IgD-negative memory B cell (primary cell): ENCODE results near the gene ZNF846. TPM values are rescaled to one million over a fixed set of nuclear protein-coding genes. Genes with fewer than 3 reads are reported as not detected.
"Not testable (repeated sequence)": the region's sequence is repeated elsewhere in the genome, so short reads cannot be mapped to it uniquely, and the experiment has no call there.

Source experiments
- H3K27ac Mint-ChIP-seq, 3 donors: one replicate each; pipeline ENCODE4 v1.8.0; 2020 to 2022; ENCODE audit warnings: mild to moderate bottlenecking in 3 of 3, mixed read lengths in 3 of 3, moderate library complexity in 1 of 3
- H3K27me3 Mint-ChIP-seq: one replicate; pipeline ENCODE4 v1.8.0; 2021; ENCODE audit warnings: mixed read lengths
- H3K36me3 Mint-ChIP-seq: one replicate; pipeline ENCODE4 v1.8.0; 2020; ENCODE audit warnings: mild to moderate bottlenecking, mixed read lengths
- H3K4me1 Mint-ChIP-seq, 3 donors: one replicate each; pipeline ENCODE4 v1.8.0; 2020 to 2022; ENCODE audit warnings: mixed read lengths in 3 of 3, mild to moderate bottlenecking in 1 of 3
- H3K4me3 Mint-ChIP-seq, 4 donors: one replicate each; pipeline ENCODE4 v1.8.0; 2020 to 2022; ENCODE audit warnings: mild to moderate bottlenecking in 4 of 4, mixed read lengths in 4 of 4, moderate library complexity in 3 of 4
- H3K9me3 Mint-ChIP-seq, 3 donors: one replicate each; pipeline ENCODE4 v1.8.0; 2020 to 2021; ENCODE audit warnings: mixed read lengths in 3 of 3, mild to moderate bottlenecking in 1 of 3
- polyA plus RNA-seq: library from polyadenylated mRNA; unstranded; fragments of 300-500 nt; fragmentation: Illumina TruSeq; gene quantifications from one replicate; pipeline ENCODE4 v1.2.3, GENCODE V29; 2021

Gene ZNF846
- polyA plus RNA-seq, 1 donor from 2014 or later, result 6.3 TPM

DNA sequence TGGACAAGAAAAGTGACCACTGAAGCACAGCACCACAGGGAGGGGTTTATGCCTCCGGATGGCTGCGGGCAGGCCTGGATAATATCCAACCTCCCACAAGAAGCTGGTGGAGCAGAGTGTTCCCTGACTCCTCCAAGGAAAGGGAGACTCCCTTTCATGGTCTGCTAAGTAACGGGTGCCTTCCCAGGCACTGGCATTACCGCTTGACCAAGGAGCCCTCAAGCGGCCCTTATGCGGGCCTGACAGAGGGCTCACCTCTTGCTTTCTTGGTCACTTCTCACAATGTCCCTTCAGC is 22.5 kb upstream of the ZNF846 start:
- H3K36me3 Mint-ChIP-seq, H3K27me3 Mint-ChIP-seq, H3K9me3 Mint-ChIP-seq: not testable (repeated sequence)
- Mint-ChIP-seq H3K4me1 (peaks cover 11 to 18% (median 14%) of the 10 kb centered on the region in 3 donors), H3K27ac (peak overlapping the region in 1 of 3 donors; percentile 87), H3K4me3 (peak overlapping the region in 1 of 4 donors; percentile 93)

DNA sequence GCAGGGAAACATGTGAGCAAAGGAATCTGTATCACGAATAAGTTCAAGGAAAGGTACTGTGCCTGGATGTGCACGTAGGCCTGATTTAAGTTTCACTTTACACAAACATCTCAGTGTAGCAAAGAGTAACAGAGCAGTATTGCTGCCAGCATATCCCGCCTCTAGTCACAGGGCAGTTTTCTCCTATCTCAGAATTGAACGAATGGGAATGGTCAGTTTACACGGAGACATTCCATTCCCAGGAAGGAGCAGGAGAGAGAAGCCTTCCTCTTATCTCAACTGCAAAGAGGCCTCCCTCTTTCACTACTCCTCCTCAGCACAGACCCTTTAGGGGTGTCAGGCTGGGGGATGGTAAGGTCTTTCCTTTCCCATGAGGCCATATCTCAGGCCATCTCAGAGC is 21.0 kb upstream of the ZNF846 start:
- H3K4me1 Mint-ChIP-seq, result peaks cover 12 to 21% (median 13%) of the 10 kb centered on the region in 3 donors
- peak overlapping the region in 1 of 3 donors; percentile 90 for H3K27ac Mint-ChIP-seq
- not testable (repeated sequence) for H3K9me3 Mint-ChIP-seq, H3K36me3 Mint-ChIP-seq, H3K27me3 Mint-ChIP-seq
- peak overlapping the region in 3 of 4 donors; percentile 25 to 85 (median 27) for H3K4me3 Mint-ChIP-seq

GRCh38 chr19:9789066-9789465 is 20.5 kb upstream of the ZNF846 start:
- H3K27me3 Mint-ChIP-seq, result no peaks in the 10 kb centered on the region
- H3K4me3 Mint-ChIP-seq, result peak overlapping the region in 2 of 4 donors; percentile 25 to 68
- H3K27ac Mint-ChIP-seq, result peak overlapping the region in 1 of 3 donors; percentile 90
- peaks cover 0 to 5% (median 3%) of the 10 kb centered on the region in 3 donors for H3K9me3 Mint-ChIP-seq
- H3K4me1 Mint-ChIP-seq, result peaks cover 12 to 21% (median 14%) of the 10 kb centered on the region in 3 donors
- no peaks in the 10 kb centered on the region for H3K36me3 Mint-ChIP-seq

GRCh38 chr19:9788604-9789003 is 20.1 kb upstream of the ZNF846 start:
- Mint-ChIP-seq H3K4me1 (peaks cover 10 to 21% (median 14%) of the 10 kb centered on the region in 3 donors), H3K27ac (peak overlapping the region in 1 of 3 donors; percentile 90), H3K4me3 (peak overlapping the region in 2 of 4 donors; percentile 22 to 68)
- not testable (repeated sequence) for H3K36me3 Mint-ChIP-seq, H3K9me3 Mint-ChIP-seq, H3K27me3 Mint-ChIP-seq

DNA sequence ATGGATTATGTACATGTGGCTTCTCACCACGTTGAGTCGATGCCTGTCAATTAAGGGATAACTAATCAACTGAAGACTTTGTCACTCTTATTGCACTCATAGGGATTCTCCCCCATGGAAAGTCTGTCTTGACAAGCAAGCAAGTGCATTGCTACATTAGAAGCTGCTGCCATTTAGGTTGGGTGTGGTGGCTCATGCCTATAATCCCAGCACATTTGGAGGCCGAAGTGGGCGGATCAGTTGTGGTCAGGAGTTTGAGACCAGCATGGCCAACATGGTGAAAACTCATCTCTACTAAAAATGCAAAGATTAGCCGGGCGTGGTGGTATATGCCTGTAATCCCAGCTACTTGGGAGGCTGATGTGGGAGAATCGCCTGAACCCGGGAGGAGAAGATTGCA is 18.3 kb upstream of the ZNF846 start:
- Mint-ChIP-seq H3K9me3 (no peaks in the 10 kb centered on the region), H3K4me3 (peak overlapping the region; percentile 70 to 97 (median 90)), H3K4me1 (peaks cover 6 to 16% (median 9%) of the 10 kb centered on the region in 3 donors), H3K27me3 (no peaks in the 10 kb centered on the region), H3K27ac (peak overlapping the region in 1 of 3 donors; percentile 94), H3K36me3 (no peaks in the 10 kb centered on the region)

DNA sequence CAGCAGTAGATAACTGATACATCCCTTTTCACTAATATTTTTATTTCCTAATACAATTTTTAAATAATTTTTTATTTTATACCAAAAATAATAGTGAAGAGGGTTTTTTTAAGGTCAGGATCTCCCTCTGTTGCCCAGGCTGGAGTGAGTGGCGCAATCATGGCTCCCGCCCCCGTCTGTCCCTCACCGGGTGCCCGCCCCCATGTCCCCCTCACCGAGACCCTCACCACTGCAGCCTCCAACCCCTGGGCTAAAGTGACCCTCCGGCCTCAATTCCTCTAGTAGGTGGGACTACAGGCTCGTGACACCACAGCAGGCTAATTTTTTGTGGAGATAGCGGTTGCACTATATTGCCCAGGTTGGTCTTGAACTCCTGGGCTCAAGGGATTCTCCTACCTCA is 17.8 kb upstream of the ZNF846 start:
- Mint-ChIP-seq H3K9me3 (no peaks in the 10 kb centered on the region), H3K27me3 (no peaks in the 10 kb centered on the region), H3K27ac (peak overlapping the region in 2 of 3 donors; percentile 94 to 97), H3K4me1 (peaks cover 6 to 14% (median 7%) of the 10 kb centered on the region in 3 donors), H3K4me3 (peak overlapping the region; percentile 90 to 97 (median 94)), H3K36me3 (no peaks in the 10 kb centered on the region)

DNA sequence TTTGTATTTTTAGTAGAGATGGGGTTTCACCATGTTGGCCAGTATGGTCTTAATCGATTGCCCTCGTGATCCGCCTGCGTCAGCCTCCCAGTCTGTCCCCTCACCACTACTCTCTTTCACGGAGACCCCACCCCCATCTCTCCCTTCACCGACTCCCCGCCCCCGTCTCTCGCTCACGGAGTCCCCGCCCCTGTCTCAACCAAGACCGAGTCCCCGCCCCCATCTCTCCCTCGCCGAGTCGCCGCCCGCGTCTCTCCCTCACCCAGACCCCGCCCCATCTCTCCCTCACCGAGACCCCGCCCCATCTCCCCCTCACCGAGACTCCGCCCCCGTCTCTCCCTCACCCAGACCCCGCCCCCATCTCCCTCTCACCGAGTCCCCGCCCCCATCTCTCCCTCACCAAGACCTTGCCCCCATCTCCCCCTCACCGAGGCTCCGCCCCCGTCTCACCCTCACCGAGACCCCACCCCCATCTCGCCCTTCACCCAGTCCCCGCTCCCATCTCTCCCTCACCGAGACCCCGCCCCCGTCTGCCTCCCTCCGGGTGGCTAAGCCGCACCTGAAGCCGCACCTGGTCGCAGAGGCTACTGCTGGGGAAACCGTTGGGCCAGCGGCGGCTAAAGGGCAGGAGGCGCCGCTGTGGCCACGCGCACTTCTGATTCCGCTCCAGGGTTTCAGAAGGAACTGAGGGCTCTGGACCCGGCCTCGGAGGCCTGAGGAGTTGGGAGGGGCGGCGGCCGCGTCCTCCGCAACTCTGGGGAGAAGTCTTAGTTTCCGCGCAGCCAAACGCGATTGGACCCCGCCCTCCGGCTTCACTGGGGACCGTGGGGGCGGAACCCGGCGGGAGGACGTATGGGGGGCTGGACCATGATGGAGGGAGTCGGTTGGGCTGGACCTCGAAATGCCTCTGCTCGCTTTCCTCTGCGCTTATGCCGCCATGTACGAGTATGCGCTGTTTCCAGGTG is 17.1 kb upstream of the ZNF846 start:
- H3K27ac Mint-ChIP-seq, result peak overlapping the region; percentile 87 to 97 (median 94)
- H3K4me3 Mint-ChIP-seq, result peak overlapping the region; percentile 90 to 97 (median 94)
- H3K4me1 Mint-ChIP-seq, result peaks cover 6 to 11% (median 7%) of the 10 kb centered on the region in 3 donors
- H3K36me3 Mint-ChIP-seq, result no peaks in the 10 kb centered on the region
- no peaks in the 10 kb centered on the region for H3K27me3 Mint-ChIP-seq
- H3K9me3 Mint-ChIP-seq, result no peaks in the 10 kb centered on the region

DNA sequence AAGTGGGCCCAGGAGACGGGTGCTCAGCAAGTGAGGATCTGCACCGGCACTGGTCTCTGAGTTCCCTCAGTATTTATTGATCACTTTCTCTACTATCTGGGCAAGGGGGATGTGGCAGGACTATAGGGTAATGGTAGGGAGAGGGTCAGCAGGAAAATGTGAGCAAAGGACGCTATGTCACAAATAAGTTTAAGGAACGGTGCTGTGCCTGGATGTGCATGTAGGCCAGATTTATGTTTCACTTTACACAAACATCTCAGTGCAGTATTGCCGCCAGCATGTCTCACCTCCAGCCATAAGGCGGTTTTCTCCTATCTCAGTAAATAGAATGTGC is 15.6 kb upstream of the ZNF846 start:
- not testable (repeated sequence) for H3K9me3 Mint-ChIP-seq

DNA sequence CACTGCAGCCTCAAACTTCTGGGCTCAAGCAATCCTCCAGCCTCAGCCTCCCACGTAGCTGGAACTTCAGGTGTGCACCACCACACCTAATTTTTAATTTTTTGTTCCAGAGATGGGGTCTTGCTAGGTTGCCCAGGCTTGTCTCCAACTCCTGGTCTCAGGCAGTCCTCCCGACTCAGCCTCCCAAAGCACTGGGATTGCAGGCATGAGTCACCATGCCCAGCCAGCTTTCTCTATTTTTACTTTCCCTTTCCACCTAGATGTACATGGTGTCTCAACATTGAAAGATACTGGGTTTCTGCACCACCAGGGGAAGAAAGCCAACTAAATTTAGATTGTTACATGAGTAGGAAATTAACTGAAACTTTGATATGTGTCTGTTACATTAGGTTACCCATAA is 13.8 kb upstream of the ZNF846 start:
- peak overlapping the region in 1 of 4 donors; percentile 43 for H3K4me3 Mint-ChIP-seq
- no peak overlapping the region for H3K27ac Mint-ChIP-seq
- no peaks in the 10 kb centered on the region for H3K27me3 Mint-ChIP-seq

More for the DNA sequence above, 15.6 kb upstream of the ZNF846 start:
- H3K27me3 Mint-ChIP-seq, H3K36me3 Mint-ChIP-seq, H3K4me1 Mint-ChIP-seq: not testable (repeated sequence)
- peak overlapping the region; percentile 4 to 97 (median 46) for H3K4me3 Mint-ChIP-seq
- H3K27ac Mint-ChIP-seq, result peak overlapping the region in 1 of 3 donors; percentile 11

GRCh38 chr19:9757544-9758501 is 10.7 kb downstream of the ZNF846 start:
- Mint-ChIP-seq H3K36me3 (peaks cover 9% of the 10 kb centered on the region), H3K27me3 (no peaks in the 10 kb centered on the region), H3K9me3 (peaks cover 11 to 32% (median 17%) of the 10 kb centered on the region in 3 donors), H3K4me3 (no peak overlapping the region), H3K4me1 (no peaks in the 10 kb centered on the region), H3K27ac (no peak overlapping the region)

More for the DNA sequence above, 13.8 kb upstream of the ZNF846 start:
- Mint-ChIP-seq H3K4me1 (peaks cover 0 to 7% (median 6%) of the 10 kb centered on the region in 3 donors), H3K9me3 (peaks cover 2 to 6% (median 3%) of the 10 kb centered on the region in 3 donors), H3K36me3 (peaks cover 7% of the 10 kb centered on the region)

- peaks cover 5% of the 10 kb centered on the region for H3K36me3 Mint-ChIP-seq
- no peaks in the 10 kb centered on the region for H3K27me3 Mint-ChIP-seq
- H3K9me3 Mint-ChIP-seq, result peaks cover 13 to 26% (median 21%) of the 10 kb centered on the region in 3 donors
- peaks cover 0 to 2% (median 0%) of the 10 kb centered on the region in 3 donors for H3K4me1 Mint-ChIP-seq
- no peak overlapping the region for H3K27ac Mint-ChIP-seq
- H3K4me3 Mint-ChIP-seq, result no peak overlapping the region
These were observed 15.7 kb downstream of the ZNF846 start for GRCh38 chr19:9752701-9753443.

- H3K4me1 Mint-ChIP-seq, result peaks cover 0 to 2% (median 0%) of the 10 kb centered on the region in 3 donors
- no peaks in the 10 kb centered on the region for H3K27me3 Mint-ChIP-seq
- H3K36me3 Mint-ChIP-seq, result peaks cover 5% of the 10 kb centered on the region
- H3K4me3 Mint-ChIP-seq, result no peak overlapping the region
- peaks cover 11 to 22% (median 16%) of the 10 kb centered on the region in 3 donors for H3K9me3 Mint-ChIP-seq
- H3K27ac Mint-ChIP-seq, result no peak overlapping the region
These were observed 17.1 kb downstream of the ZNF846 start for GRCh38 chr19:9751446-9751845.

DNA sequence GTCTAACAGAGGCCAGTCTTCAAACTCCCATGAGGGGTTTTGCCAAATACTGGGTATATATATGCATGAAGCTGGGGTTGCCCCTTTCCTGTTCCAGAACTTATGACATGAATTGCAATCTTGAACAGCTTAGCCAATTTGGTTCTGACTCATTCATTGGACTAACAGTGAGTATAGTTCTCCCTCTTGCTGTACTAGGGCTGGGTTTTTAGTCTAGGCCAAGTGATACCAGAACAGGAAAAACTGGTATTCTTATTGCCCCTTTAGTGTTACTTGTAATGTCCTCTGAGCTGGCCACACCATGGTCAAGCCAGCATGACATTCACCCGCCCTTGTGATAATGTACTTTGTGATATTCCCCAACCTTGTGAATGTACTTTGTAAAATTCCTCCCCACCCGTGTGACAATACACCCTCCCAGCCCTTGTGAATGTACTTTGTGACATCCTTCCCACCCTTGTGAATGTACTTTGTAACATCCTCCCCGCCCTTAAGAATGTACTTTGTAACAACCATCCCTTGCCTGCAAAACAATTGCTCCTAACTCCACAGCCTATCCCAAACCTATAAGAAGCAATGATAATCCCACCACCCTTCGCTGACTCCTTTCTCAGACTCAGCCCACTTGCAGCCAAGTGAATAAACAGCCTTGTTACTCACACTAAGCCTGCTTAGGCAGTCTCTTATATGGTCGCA is 26.9 kb downstream of the ZNF846 start:
- no peaks in the 10 kb centered on the region for H3K4me1 Mint-ChIP-seq
- peaks cover 2% of the 10 kb centered on the region for H3K36me3 Mint-ChIP-seq
- no peak overlapping the region for H3K4me3 Mint-ChIP-seq

DNA sequence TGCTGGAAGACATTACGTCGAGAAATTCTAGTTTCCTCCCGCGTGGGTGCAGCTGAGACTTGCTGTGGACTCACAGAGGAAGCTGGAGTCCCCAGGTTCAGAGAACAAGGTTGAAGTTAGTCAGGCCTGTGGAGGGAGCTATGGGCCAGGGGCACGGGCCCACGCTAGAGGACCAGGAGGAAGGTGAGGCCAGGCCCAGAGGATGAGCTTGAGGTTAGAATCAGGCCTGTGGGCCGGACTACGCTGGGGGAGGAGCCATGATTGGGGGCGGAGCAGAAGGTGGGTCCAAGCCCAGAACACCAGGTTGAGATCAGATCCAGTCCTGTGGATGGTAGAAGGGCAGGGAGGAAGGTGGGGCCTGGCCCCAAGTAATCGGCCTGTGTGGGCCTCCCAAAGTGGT is 32.6 kb downstream of the ZNF846 start:
- H3K9me3 Mint-ChIP-seq, result peaks cover 0 to 11% (median 2%) of the 10 kb centered on the region in 3 donors
- H3K4me3 Mint-ChIP-seq, result no peak overlapping the region
- H3K4me1 Mint-ChIP-seq, result peaks cover 0 to 2% (median 0%) of the 10 kb centered on the region in 3 donors
- H3K27me3 Mint-ChIP-seq, result no peaks in the 10 kb centered on the region
- H3K27ac Mint-ChIP-seq, result no peak overlapping the region
- H3K36me3 Mint-ChIP-seq, result peaks cover 4% of the 10 kb centered on the region

More for the DNA sequence above, 26.9 kb downstream of the ZNF846 start:
- Mint-ChIP-seq H3K27me3 (no peaks in the 10 kb centered on the region), H3K27ac (no peak overlapping the region), H3K9me3 (peaks cover 3 to 13% (median 4%) of the 10 kb centered on the region in 3 donors)
